Caco-2 (cell line): ENCODE results near the gene SH3BP5. TPM values are rescaled to one million over a fixed set of nuclear protein-coding genes. Genes with fewer than 3 reads are reported as not detected.
A peak's percentile ranks its signal among the peaks of the same experiment; 100 is the strongest.

Source experiments
- BruUV-seq: library from RNA; stranded (reverse); fragments of 400-500 nt; replicated peaks from 2 replicates; lab custom pipeline; 2021; lab: Mats Ljungman, UMichigan
- CTCF ChIA-PET: fragments of 300-600 bp; sonication (Branson Sonifier 250); formaldehyde crosslinking; loops from one replicate; lab custom pipeline; 2022; ENCODE audit warnings: antibody characterized with exemption; lab: Charles Lee
- POLR2A ChIA-PET: fragments of 300-600 bp; sonication (Branson Sonifier 250); formaldehyde crosslinking; loops from one replicate; lab custom pipeline; 2022; ENCODE audit warnings: antibody characterized with exemption; lab: Charles Lee
- DNase-seq, 2 experiments: peaks; one replicate each; pipeline versions ENCODE4 v3.0.0 to v3.0.0-alpha.2; 2020 to 2022
- H3K27me3 ChIP-seq: replicated peaks from 2 replicates; pipeline ENCODE4 v1.6.0; 2011; ENCODE audit warnings: low read length; ENCODE audit not compliant: control insufficient read depth, insufficient read depth
- H3K36me3 ChIP-seq: 2 replicates; pipeline ENCODE4 v1.5.1; 2011; ENCODE audit warnings: low read length; ENCODE audit not compliant: control insufficient read depth, insufficient read depth
- H3K4me1 ChIP-seq: fragments of 250-450 bp; sonication (Bioruptor Pico); 2 replicates; pipeline ENCODE4 v1.5.1; 2020; ENCODE audit warnings: mild to moderate bottlenecking
- H3K4me3 ChIP-seq: 2 replicates; pipeline ENCODE4 v1.5.1; 2011; ENCODE audit warnings: low read depth, mild to moderate bottlenecking, control low read depth, low read length
- H3K9me3 ChIP-seq: fragments of 250-450 bp; sonication (Bioruptor Pico); 2 replicates; pipeline ENCODE4 v1.5.1; 2020; ENCODE audit warnings: mild to moderate bottlenecking, moderate library complexity
- H3K27ac Mint-ChIP-seq: one replicate; pipeline ENCODE4 v1.8.0; 2022; ENCODE audit warnings: mixed read lengths; ENCODE audit not compliant: unreplicated experiment
- H3K27me3 Mint-ChIP-seq: one replicate; pipeline ENCODE4 v1.8.0; 2022; ENCODE audit warnings: mixed read lengths; ENCODE audit not compliant: insufficient read depth, unreplicated experiment
- H3K36me3 Mint-ChIP-seq: one replicate; pipeline ENCODE4 v1.8.0; 2022; ENCODE audit warnings: mild to moderate bottlenecking, mixed read lengths; ENCODE audit not compliant: insufficient read depth, unreplicated experiment
- H3K4me1 Mint-ChIP-seq: one replicate; pipeline ENCODE4 v1.8.0; 2022; ENCODE audit warnings: low read depth, mixed read lengths; ENCODE audit not compliant: unreplicated experiment
- H3K4me3 Mint-ChIP-seq: one replicate; pipeline ENCODE4 v1.8.0; 2022; ENCODE audit warnings: mild to moderate bottlenecking, moderate library complexity, mixed read lengths; ENCODE audit not compliant: unreplicated experiment
- H3K9me3 Mint-ChIP-seq: one replicate; pipeline ENCODE4 v1.8.0; 2022; ENCODE audit warnings: mixed read lengths; ENCODE audit not compliant: unreplicated experiment
- CTCF ChIP-seq, 2 experiments: fragments of 200-600 bp in 1 of 2; IDR thresholded peaks; 1 replicate in 1 of 2; 2 replicates in 1 of 2; pipeline versions ENCODE4 v1.5.1 to v1.8.0; 2011 to 2022; ENCODE audit warnings: antibody characterized with exemption in 1 of 2, control low read depth in 1 of 2, inconsistent platforms in 1 of 2, low read depth in 1 of 2, low read length in 1 of 2, mild to moderate bottlenecking in 1 of 2, moderate library complexity in 1 of 2; ENCODE audit not compliant: insufficient read depth in 1 of 2, severe bottlenecking in 1 of 2, unreplicated experiment in 1 of 2
- intact Hi-C: fragments of 100-400 bp; cut with micrococcal nuclease; formaldehyde crosslinking; loops from one replicate; pipeline ENCODE4 v1.10.0; 2022; ENCODE audit not compliant: unreplicated experiment
- total RNA-seq: library from RNA; stranded (reverse); gene quantifications from 2 replicates; pipeline ENCODE4 v1.2.3, GENCODE V29; 2022

The SH3BP5 gene
- total RNA-seq, 1 experiment from 2014 or later: 26.1 TPM

DNA sequence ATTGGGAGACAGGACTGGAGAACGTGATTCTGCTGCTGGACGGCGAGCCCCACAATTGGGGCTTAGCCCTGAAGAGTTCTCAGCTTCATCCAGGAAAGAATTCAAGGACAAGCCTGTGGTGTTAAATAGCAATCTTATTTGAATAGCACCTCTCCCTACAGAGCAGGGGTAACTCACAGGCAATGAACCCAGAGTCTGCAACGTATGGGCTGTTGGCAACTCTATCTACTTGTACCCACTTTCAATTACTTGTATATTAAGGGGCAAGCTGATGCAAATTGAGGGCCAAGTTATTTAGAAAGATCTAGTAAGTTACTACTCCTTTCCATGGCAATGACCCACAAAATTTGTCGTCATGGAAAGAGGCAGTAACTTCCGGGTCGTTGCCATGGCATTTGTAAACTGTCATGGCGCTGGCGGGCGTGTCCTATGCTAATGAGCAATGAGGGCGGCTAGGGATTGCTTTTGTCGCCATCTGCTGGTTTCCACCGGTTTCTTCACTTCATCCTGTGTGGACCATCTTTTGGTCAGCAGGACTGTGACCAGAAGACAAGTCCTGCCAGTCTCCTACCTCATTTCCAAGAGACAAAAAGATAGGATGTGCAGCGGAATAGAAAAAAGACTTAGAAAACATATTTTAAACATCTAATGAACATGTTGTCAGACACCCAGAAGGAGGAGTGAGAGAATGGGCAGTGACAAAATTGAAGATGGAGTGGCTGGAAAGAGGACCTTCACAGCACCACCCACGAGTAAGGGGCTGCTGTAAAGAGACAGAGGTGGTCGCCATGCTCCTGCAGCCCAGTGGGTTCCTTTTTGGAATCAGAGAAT lies 45.8 kb upstream of the SH3BP5 start:
- ChIA-PET CTCF (interaction anchor here (0.6 to 1.0 kb wide), 3 partner anchors 46 to 110 kb away, joined by 3 to 5 read pairs (median 4); partner anchors contain the start of gene SH3BP5), POLR2A (no interaction called here)
- Mint-ChIP-seq H3K4me3 (peak overlapping the region; percentile 19), H3K9me3 (no peaks in the 10 kb centered on the region), H3K4me1 (peaks cover 6% of the 10 kb centered on the region), H3K27me3 (no peaks in the 10 kb centered on the region), H3K27ac (peak overlapping the region; percentile 57), H3K36me3 (peaks cover 6% of the 10 kb centered on the region)
- intact Hi-C loops: loop anchor here (1.0 to 2.0 kb wide), 6 partner anchors 46 to 269 kb away; partner anchors contain the start of gene SH3BP5
- Histone ChIP-seq H3K4me3 (no peak overlapping the region), H3K4me1 (0 out of 2 replicates have a peak, but pooled peaks cover 5% of the 10 kb centered on the region), H3K27me3 (no peaks in the 10 kb centered on the region), H3K36me3 (no peaks in the 10 kb centered on the region), H3K9me3 (no peaks in the 10 kb centered on the region)
- no TSS peak for BruUV-seq
- peak; percentile 92 to 93 for DNase-seq
- peak; percentile 76 to 81 for TF ChIP-seq CTCF (IDR thresholded peaks at IDR 0.05; ENCODE audit: insufficient read depth in 1 of 2, low read depth in 1 of 2, low read length in 1 of 2, severe bottlenecking in 1 of 2, unreplicated experiment in 1 of 2)

GRCh38 chr3:15375461-15376000 lies 43.1 kb upstream of the SH3BP5 start:
- no peak for DNase-seq
- no TSS peak for BruUV-seq
- H3K4me1 ChIP-seq: 0 out of 2 replicates have a peak, but pooled peaks cover 5% of the 10 kb centered on the region
- H3K4me3 Mint-ChIP-seq: no peak overlapping the region
- no peaks in the 10 kb centered on the region for H3K27me3 ChIP-seq
- H3K27me3 Mint-ChIP-seq: no peaks in the 10 kb centered on the region
- no peaks in the 10 kb centered on the region for H3K36me3 ChIP-seq
- no peak overlapping the region for H3K27ac Mint-ChIP-seq
- CTCF ChIA-PET: no interaction called here
- no peaks in the 10 kb centered on the region for H3K9me3 ChIP-seq
- peaks cover 6% of the 10 kb centered on the region for H3K36me3 Mint-ChIP-seq
- H3K4me3 ChIP-seq: no peak overlapping the region
- H3K9me3 Mint-ChIP-seq: no peaks in the 10 kb centered on the region
- no peaks in the 10 kb centered on the region for H3K4me1 Mint-ChIP-seq
- no peak for TF ChIP-seq CTCF (IDR thresholded peaks at IDR 0.05; ENCODE audit: insufficient read depth in 1 of 2, low read depth in 1 of 2, low read length in 1 of 2, severe bottlenecking in 1 of 2, unreplicated experiment in 1 of 2)
- intact Hi-C loops: no loop called here
- POLR2A ChIA-PET: no interaction called here

- Histone ChIP-seq H3K4me1 (0 out of 2 replicates have a peak, but pooled peaks cover 3% of the 10 kb centered on the region), H3K9me3 (no peaks in the 10 kb centered on the region), H3K4me3 (no peak overlapping the region), H3K27me3 (no peaks in the 10 kb centered on the region), H3K36me3 (no peaks in the 10 kb centered on the region)
- H3K9me3 Mint-ChIP-seq: no peaks in the 10 kb centered on the region
- no TSS peak for BruUV-seq
- no peak overlapping the region for H3K27ac Mint-ChIP-seq
- TF ChIP-seq CTCF (IDR thresholded peaks at IDR 0.05; ENCODE audit: insufficient read depth in 1 of 2, low read depth in 1 of 2, low read length in 1 of 2, severe bottlenecking in 1 of 2, unreplicated experiment in 1 of 2): no peak
- H3K27me3 Mint-ChIP-seq: no peaks in the 10 kb centered on the region
- intact Hi-C loops: no loop called here
- no peak overlapping the region for H3K4me3 Mint-ChIP-seq
- peaks cover 1% of the 10 kb centered on the region for H3K36me3 Mint-ChIP-seq
- H3K4me1 Mint-ChIP-seq: no peaks in the 10 kb centered on the region
- no peak for DNase-seq
- POLR2A ChIA-PET: no interaction called here
- CTCF ChIA-PET: no interaction called here
Observed at GRCh38 chr3:15372918-15373317, 40.5 kb upstream of the SH3BP5 start.
